HepG2 (cell line): ENCODE data around the gene SPAG8. TPM values are rescaled to one million over a fixed set of nuclear protein-coding genes. Genes with fewer than 3 reads are reported as not detected.

Experiments
- CAMTA2 ChIP-seq: sonication (generic); formaldehyde crosslinking; IDR thresholded peaks from 2 replicates; pipeline ENCODE4 v1.4.0; 2020; ENCODE audit warnings: mild to moderate bottlenecking, missing genetic modification reagents, borderline replicate concordance
- CEBPG ChIP-seq: IDR thresholded peaks from 2 replicates; pipeline ENCODE4 v1.6.1; 2016
- EZH2 ChIP-seq: conservative IDR thresholded peaks from 2 replicates; pipeline ENCODE4 v1.6.1; 2012; ENCODE audit warnings: mild to moderate bottlenecking, low read depth, low read length, moderate library complexity
- FOSL2 ChIP-seq: sonication (generic); formaldehyde crosslinking; IDR thresholded peaks from 2 replicates; pipeline ENCODE4 v1.4.0; 2020; ENCODE audit warnings: missing genetic modification reagents
- FOXJ3 ChIP-seq: sonication (generic); formaldehyde crosslinking; IDR thresholded peaks from 2 replicates; pipeline ENCODE4 v1.4.0; 2020; ENCODE audit warnings: missing genetic modification reagents, mild to moderate bottlenecking, borderline replicate concordance
- HES4 ChIP-seq: sonication (generic); formaldehyde crosslinking; IDR thresholded peaks from 2 replicates; pipeline ENCODE4 v1.9.0; 2021; ENCODE audit warnings: mild to moderate bottlenecking, missing genetic modification reagents, borderline replicate concordance
- KDM5B ChIP-seq: sonication (generic); formaldehyde crosslinking; IDR thresholded peaks from 2 replicates; pipeline ENCODE4 v1.4.0; 2020; ENCODE audit warnings: missing genetic modification reagents, mild to moderate bottlenecking, borderline replicate concordance
- NFAT5 ChIP-seq: sonication (generic); formaldehyde crosslinking; IDR thresholded peaks from 2 replicates; pipeline ENCODE4 v1.4.0; 2020; ENCODE audit warnings: missing genetic modification reagents
- NR2F2 ChIP-seq: IDR thresholded peaks from 2 replicates; pipeline ENCODE4 v1.6.1; 2012; ENCODE audit warnings: low read depth, inconsistent platforms, borderline replicate concordance
- NR3C1 ChIP-seq: sonication (generic); formaldehyde crosslinking; IDR thresholded peaks from 2 replicates; pipeline ENCODE4 v1.4.0; 2020; ENCODE audit warnings: missing genetic modification reagents
- PATZ1 ChIP-seq: sonication (generic); formaldehyde crosslinking; IDR thresholded peaks from 2 replicates; pipeline ENCODE4 v1.4.0; 2020; ENCODE audit warnings: missing genetic modification reagents
- PHF8 ChIP-seq: sonication (generic); formaldehyde crosslinking; IDR thresholded peaks from 2 replicates; pipeline ENCODE4 v1.5.0; 2020; ENCODE audit warnings: missing genetic modification reagents
- PPARG ChIP-seq: conservative IDR thresholded peaks from 2 replicates; pipeline ENCODE4 v1.6.1; 2016; ENCODE audit warnings: missing biosample characterization, missing genetic modification reagents
- REPIN1 ChIP-seq: sonication (generic); formaldehyde crosslinking; IDR thresholded peaks from 2 replicates; pipeline ENCODE4 v1.8.0; 2022; ENCODE audit warnings: missing genetic modification reagents, low read depth, mild to moderate bottlenecking, borderline replicate concordance
- SNRNP70 ChIP-seq: fragments of 200-400 bp; formaldehyde crosslinking; IDR thresholded peaks from 2 replicates; pipeline ENCODE4 v1.6.1; 2017; ENCODE audit warnings: mild to moderate bottlenecking, low read depth, low read length, moderate library complexity
- TEAD3 ChIP-seq: optimal IDR thresholded peaks from 2 replicates; pipeline ENCODE3; 2016; ENCODE audit warnings: borderline replicate concordance
- ZC3H13 ChIP-seq: sonication (generic); formaldehyde crosslinking; IDR thresholded peaks from 2 replicates; pipeline ENCODE4 v1.8.1; 2023; ENCODE audit warnings: mild to moderate bottlenecking, missing genetic modification reagents, moderate library complexity
- ZEB1 ChIP-seq: IDR thresholded peaks from 2 replicates; pipeline ENCODE4 v1.6.1; 2012; ENCODE audit warnings: mild to moderate bottlenecking, low read depth, inconsistent platforms; ENCODE audit not compliant: insufficient replicate concordance
- ZFP82 ChIP-seq: sonication (generic); formaldehyde crosslinking; IDR thresholded peaks from 2 replicates; pipeline ENCODE4 v1.5.1; 2020; ENCODE audit warnings: mild to moderate bottlenecking, missing genetic modification reagents, borderline replicate concordance
- ZNF136 ChIP-seq: sonication (generic); formaldehyde crosslinking; IDR thresholded peaks from 2 replicates; pipeline ENCODE4 v1.8.1; 2022; ENCODE audit warnings: low read depth, mild to moderate bottlenecking, moderate library complexity, missing genetic modification reagents
- ZNF17 ChIP-seq: sonication (generic); formaldehyde crosslinking; IDR thresholded peaks from 2 replicates; pipeline ENCODE4 v1.5.0; 2020; ENCODE audit warnings: mild to moderate bottlenecking, missing genetic modification reagents
- ZNF317 ChIP-seq: sonication (generic); formaldehyde crosslinking; IDR thresholded peaks from 2 replicates; pipeline ENCODE4 v1.5.0; 2020; ENCODE audit warnings: mild to moderate bottlenecking, missing genetic modification reagents
- ZNF367 ChIP-seq: sonication (generic); formaldehyde crosslinking; IDR thresholded peaks from 2 replicates; pipeline ENCODE4 v1.4.0; 2020; ENCODE audit warnings: missing genetic modification reagents, borderline replicate concordance
- ZNF543 ChIP-seq: sonication (generic); formaldehyde crosslinking; IDR thresholded peaks from 2 replicates; pipeline ENCODE4 v1.4.0; 2020; ENCODE audit warnings: mild to moderate bottlenecking, missing genetic modification reagents
- polyA plus RNA-seq, 8 experiments: library from polyadenylated mRNA; depleted of rRNA in 3 of 8; stranded (reverse) in 7 of 8; unstranded in 1 of 8; fragments of >200 nt; fragmentation: Illumina TruSeq in 4 of 8; extraction: Trizol in 4 of 8; gene quantifications; 2 replicates each; pipeline versions ENCODE4 v1.2.1 to v1.2.3, GENCODE V29; 2011 to 2016; ENCODE audit warnings: low read depth in 4 of 8, missing spikeins in 1 of 8, mixed read lengths in 1 of 8; ENCODE audit not compliant: insufficient read depth in 1 of 8
- total RNA-seq, 5 experiments: library from RNA; depleted of rRNA; stranded (reverse); fragments of >200 nt; fragmentation: Illumina TruSeq; extraction: Trizol; gene quantifications; 2 replicates each; pipeline ENCODE4 v1.2.3, GENCODE V29; 2016; ENCODE audit warnings: low read depth in 1 of 5

SPAG8 gene
- total and polyA plus RNA-seq, 2 of the 13 experiments (the other 11 are each of a cell fraction or from before 2014, with no cell fraction given) = 0.18 to 0.27 TPM

DNA sequence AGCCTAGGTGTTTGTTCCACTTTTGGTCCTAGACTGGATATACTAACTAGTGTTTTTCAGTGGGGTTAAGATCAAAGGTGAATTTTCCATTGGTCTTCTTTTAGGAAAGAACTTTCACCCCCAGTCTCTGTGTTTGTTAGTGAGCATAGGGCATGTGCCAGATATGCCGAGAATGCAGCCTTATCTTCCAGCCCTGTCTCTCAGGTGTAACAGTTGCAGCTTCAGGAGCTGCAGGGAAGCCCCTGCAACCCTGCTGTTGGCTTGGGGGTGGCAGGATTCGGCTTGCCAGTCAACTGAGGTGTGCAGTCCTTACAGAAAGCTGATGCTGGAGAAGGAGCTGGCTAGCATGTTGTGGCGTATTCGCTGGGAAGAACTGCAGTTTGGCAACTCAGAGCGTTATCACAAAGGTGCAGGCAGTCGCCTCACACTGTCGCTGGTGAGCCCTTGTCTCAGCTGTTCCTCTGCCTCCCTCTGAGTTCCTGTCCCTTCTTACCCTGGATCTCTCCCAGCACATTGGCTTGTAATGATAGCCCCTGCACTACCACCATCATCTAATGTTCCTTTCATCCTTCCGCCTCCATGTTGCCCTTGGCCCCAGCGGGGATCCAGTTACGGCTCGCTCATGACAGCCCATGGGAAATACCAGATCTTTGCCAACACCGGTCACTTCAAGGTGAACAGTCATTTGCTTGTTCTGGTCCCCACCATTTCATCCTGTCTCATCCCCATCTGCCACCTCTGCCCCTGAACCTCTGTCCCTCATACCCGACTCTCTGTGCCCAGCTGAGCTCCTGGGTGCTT is 10.5 kb downstream of the SPAG8 start (continued):
- no peak for TF ChIP-seq ZFP82 (CRISPR knock-in tag)
- no peak for TF ChIP-seq NR3C1
- TF ChIP-seq ZEB1 = peak; percentile 40
- peak; percentile 51; the same call in 1 of the 2 replicates for TF ChIP-seq NR2F2
- TF ChIP-seq PHF8 = no peak
- 0 out of 2 replicates have a peak, but pooled peaks have one; percentile 37 for TF ChIP-seq CAMTA2 (CRISPR knock-in tag)
- TF ChIP-seq TEAD3 (CRISPR knock-in tag) = peak; percentile 96
- 0 out of 2 replicates have a peak, but pooled peaks have one; percentile 26 for TF ChIP-seq PATZ1 (CRISPR knock-in tag)
- no peak for TF ChIP-seq ZC3H13 (CRISPR knock-in tag)
- TF ChIP-seq CEBPG (CRISPR knock-in tag) = 0 out of 2 replicates have a peak, but pooled peaks have one; percentile 17
- TF ChIP-seq REPIN1 (CRISPR knock-in tag) = no peak; the same call in 1 of the 2 replicates
- 0 out of 2 replicates have a peak, but pooled peaks have one; percentile 24 for TF ChIP-seq HES4 (CRISPR knock-in tag)
- no peak for TF ChIP-seq ZNF543 (CRISPR knock-in tag)
- no peak for TF ChIP-seq SNRNP70
- no peak for TF ChIP-seq ZNF367 (CRISPR knock-in tag)
- TF ChIP-seq NFAT5 (CRISPR knock-in tag) = no peak
- TF ChIP-seq ZNF17 (CRISPR knock-in tag) = no peak
- no peak for TF ChIP-seq EZH2
- peak; percentile 78 for TF ChIP-seq PPARG (CRISPR knock-in tag)
- TF ChIP-seq ZNF136 (CRISPR knock-in tag) = no peak
- TF ChIP-seq FOXJ3 (CRISPR knock-in tag) = no peak
- no peak for TF ChIP-seq FOSL2
- TF ChIP-seq KDM5B (CRISPR knock-in tag) = 0 out of 2 replicates have a peak, but pooled peaks have one; percentile 28
- peak; percentile 41; the same call in 1 of the 2 replicates for TF ChIP-seq ZNF317 (CRISPR knock-in tag)
